HG03108 (cell line): ENCODE results near the gene ZDHHC8.

Experiments used
- ATAC-seq: cut with Tn5 transposase; IDR thresholded peaks from one replicate; pipeline ENCODE4 v1.9.1; 2021; ENCODE audit warnings: moderate library complexity; ENCODE audit not compliant: unreplicated experiment

ZDHHC8 gene

DNA sequence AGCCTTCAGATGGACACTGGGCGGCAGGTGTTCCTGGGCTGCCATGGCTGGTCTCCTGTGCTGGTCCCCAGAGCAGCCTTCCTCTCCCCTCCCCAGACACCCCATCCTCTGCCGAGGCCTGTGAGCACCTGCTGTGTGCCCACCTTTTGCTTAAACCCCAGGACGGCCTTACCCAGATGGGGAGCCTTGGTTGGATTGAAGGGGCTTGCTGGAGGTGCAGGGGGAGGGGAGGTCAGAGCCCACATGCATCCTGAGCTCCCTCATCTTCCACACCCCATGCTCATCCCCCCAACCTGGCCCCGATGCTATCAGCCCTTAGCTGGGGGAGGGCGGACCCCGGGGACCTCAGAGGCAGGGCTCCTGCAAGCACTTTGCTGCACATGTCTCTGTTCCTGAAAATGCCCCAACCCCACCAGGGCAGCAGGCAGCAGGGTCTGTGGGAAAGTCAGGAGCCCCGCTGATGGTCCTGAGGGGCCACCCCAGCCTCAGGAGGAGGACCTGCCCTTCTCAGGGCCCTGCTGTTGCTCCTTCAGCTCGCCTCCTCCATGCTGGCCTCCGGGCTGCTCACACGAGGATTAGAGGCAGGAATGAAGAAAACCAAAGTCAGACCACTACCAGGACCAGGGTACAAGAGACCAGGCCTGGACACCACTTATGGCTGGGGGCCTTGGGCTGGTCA is 60.8 kb downstream of the ZDHHC8 start:
- no peak for ATAC-seq

DNA sequence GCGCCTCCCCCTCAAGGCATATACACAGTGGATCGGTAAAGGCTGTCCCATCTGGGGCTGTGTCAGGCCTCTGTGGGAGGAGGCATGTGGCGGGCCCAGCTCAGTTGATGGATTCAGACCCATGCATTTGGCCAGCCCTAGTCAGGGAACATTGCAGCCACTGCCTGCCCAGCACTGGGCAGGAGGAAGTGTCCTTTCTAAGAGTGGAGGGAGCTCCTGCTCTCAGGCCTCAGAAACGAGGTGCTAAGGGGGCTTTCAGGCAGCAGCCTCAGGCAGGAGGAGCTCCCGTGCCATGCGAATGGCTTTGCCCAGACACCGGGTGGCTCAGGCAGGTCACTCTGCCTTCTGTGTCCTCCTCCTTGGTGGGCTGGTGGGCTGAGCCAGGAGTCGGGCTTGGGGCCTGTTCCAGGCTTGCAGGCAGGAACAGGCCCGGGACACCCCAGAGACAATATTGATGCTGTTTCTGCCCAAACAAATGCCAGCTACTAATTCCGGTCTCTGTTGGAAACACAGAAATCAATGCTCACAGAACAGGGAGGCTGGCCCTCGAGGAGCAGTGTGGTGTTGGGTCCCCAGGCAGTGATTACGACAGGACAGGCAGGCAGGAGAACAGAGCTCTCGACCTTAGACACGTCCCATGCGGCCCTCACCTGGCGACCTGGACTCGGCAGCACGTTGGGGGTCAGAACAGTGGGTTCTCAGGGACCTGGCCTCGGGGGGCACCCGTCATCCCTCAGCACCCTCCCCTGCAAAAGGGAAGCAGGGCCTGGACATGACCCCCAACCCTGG is 61.6 kb downstream of the ZDHHC8 start:
- no peak for ATAC-seq

DNA sequence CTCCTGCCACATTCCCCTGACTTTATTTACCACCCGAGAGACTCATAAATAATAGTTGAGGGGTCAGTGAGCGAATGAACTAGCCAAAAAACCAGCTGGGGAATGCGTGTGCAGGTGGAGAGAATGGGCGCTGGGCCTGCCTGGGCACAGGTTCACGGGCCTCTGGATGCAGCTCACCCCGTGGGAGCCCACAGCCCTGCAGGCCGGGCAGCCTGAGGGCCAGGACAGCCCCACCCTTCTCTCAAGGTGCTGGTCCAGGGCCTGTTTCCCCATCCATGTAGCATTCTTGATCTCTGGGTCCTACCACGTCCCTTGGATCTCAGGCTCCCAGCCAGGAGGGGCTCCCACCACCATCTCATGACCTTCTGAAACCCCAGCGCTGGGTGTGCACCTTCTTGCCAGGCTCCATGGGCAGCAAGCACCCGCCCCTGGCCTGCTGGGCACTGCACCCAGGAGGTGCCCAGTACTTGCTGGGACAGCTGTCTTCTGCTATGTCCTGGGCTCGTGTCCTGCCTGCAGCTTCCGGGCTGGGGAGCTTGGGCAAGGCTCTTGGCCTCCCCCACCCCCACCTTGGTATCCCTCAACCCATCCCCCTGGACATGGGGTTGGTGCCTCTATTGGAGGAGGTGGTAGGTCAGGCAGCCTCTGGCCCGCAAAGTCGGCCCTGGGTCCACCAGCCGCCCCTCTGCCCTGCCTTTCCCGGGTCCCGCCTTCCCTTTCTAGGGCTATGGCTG is 62.3 kb downstream of the ZDHHC8 start:
- ATAC-seq: no peak

DNA sequence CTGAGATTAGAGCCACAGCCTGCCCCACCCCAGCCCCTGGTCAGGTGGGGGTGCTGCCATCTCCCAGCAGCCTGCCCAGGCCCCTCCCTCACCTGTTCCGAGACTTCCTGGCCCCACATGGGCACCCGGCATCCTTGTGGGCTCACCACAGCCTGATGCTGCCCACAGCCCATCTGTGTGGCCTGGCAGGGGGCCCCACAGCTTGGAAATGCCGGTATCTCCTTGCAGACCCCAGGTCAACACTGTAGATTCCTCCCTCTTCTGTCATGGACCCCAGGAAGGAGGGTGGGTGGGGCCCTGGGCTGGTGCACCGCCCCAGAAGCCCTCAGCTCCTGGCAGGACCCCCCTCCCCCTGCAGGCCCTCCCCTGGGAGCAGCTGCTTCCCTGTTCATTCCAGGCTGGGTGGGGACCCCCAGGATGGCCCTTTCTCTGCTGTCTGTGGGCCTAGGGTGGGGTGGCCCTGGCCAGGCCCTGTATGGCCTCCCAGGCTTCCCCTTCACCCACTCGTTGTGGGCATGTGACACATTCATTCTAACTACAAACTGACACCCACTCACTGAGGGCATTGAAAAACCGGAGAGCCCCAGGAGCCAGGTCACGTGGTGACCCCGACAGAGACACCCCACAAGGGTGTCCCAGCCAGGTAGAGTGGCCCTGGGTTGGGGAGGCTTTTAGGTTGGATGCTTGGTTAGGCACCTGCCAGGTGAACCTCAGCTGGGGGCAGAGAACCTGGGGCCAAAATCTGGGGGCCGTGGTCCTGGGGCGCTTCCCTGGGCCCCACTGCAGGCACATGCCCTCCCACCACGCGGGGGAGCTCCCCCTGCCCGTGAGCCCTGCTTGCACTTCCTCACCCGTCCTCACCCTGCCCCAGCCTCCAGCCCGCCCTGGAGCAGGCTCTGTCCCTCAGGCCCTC is 63.3 kb downstream of the ZDHHC8 start:
- ATAC-seq: no peak

DNA sequence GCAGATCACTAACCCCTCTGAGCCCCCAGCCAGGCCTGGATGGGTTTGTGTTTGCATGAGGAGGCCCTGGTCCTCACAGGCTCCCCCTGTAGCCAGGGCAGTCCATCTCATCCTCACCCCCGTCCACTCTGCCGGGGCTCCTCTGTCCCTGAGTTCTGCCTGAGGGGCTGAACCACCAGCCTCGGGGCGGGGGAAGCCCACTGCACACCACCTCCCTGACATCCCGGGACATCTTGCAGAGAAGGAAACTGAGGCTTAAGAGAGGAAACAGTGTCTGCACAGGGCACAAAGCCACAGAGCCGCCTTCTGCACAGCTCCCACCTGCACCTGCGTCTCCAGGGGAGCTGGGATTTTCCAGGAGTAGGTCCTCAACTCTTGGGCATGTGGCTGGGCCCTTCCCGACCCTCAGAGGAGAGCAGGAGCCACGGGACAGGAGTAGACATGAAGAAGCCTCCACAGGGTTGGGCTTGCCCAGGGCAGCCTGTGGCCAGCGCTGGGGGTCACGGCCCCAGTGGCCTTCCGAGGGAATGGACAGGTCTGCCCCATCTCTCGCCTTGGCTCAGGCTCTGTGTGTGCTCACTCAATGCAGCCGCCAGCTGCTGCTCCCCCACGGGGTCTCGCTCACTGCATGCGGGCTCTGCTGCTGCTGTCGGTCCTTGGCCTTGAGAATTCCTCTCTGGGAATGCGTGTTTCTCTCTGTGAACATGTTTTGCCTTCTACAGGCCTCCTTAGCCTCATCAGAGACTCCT is 64.7 kb downstream of the ZDHHC8 start:
- ATAC-seq: no peak
